Endothelial cell of umbilical vein (primary cell): ENCODE data around the gene VSIG1. TPM values are rescaled to one million over a fixed set of nuclear protein-coding genes. Genes with fewer than 3 reads are reported as not detected.
A peak's percentile ranks its signal among the peaks of the same experiment; 100 is the strongest.

Experiments used
- BruUV-seq: library from RNA; stranded (reverse); fragments of 400-500 nt; replicated peaks from 2 replicates; lab custom pipeline; 2021; lab: Mats Ljungman, UMichigan
- CTCF ChIA-PET: fragments of 300-600, 350-600 bp; sonication (Branson Sonifier 250); formaldehyde crosslinking; loops from one replicate; lab custom pipeline; 2021; ENCODE audit warnings: antibody characterized with exemption, inconsistent platforms; lab: Charles Lee
- POLR2A ChIA-PET: fragments of 300-600, 350-600 bp; sonication (Branson Sonifier 250); formaldehyde crosslinking; loops from one replicate; lab custom pipeline; 2021; ENCODE audit warnings: antibody characterized with exemption, inconsistent platforms; lab: Charles Lee
- DNase-seq: peaks from one replicate; pipeline ENCODE4 v3.0.0-alpha.2; 2011; ENCODE audit warnings: low read depth, low spot score
- FAIRE-seq: peaks from 2 replicates; lab custom pipeline; 2011; peaks lifted over from hg19 to GRCh38; lab: Jason Lieb, UNC
- H2AFZ ChIP-seq: 2 replicates; pipeline ENCODE4 v1.6.0; 2012; ENCODE audit warnings: low read depth, low read length, control low read depth, inconsistent platforms
- H3K27ac ChIP-seq: 2 replicates; pipeline ENCODE4 v1.5.1; 2011; ENCODE audit warnings: low read depth, mild to moderate bottlenecking, control low read depth, low read length, moderate library complexity; ENCODE audit not compliant: insufficient read depth
- H3K27me3 ChIP-seq, 2 experiments: 2 replicates each; pipeline versions ENCODE4 v1.6.0 to v1.6.1; 2011; ENCODE audit warnings: low read length in 2 of 2, mixed read lengths in 1 of 2; ENCODE audit not compliant: control insufficient read depth in 2 of 2, insufficient read depth in 2 of 2
- H3K36me3 ChIP-seq, 2 experiments: 2 replicates in 1 of 2; 3 replicates in 1 of 2; pipeline ENCODE4 v1.5.1; 2011; ENCODE audit warnings: low read length in 2 of 2, mild to moderate bottlenecking in 1 of 2, moderate library complexity in 1 of 2; ENCODE audit not compliant: control insufficient read depth in 2 of 2, insufficient read depth in 2 of 2; ENCODE audit errors: extremely low read depth in 1 of 2
- H3K4me1 ChIP-seq: 3 replicates; pipeline ENCODE4 v1.5.1; 2011; ENCODE audit warnings: mild to moderate bottlenecking, low read length; ENCODE audit not compliant: control insufficient read depth, insufficient read depth; ENCODE audit errors: extremely low read depth
- H3K4me2 ChIP-seq: 2 replicates; pipeline ENCODE4 v1.6.1; 2011; ENCODE audit warnings: low read length, control low read depth, mixed read lengths; ENCODE audit not compliant: insufficient read depth
- H3K4me3 ChIP-seq, 3 experiments: fragments of 200-600 bp in 1 of 3; sonication (generic), shearing (Covaris generic) in 1 of 3; replicated peaks in 1 of 3; 2 replicates each; pipeline ENCODE4 v1.5.1; 2011 to 2016; ENCODE audit warnings: control low read depth in 3 of 3, low read length in 3 of 3, mild to moderate bottlenecking in 2 of 3, inconsistent platforms in 1 of 3, low read depth in 1 of 3, moderate library complexity in 1 of 3; ENCODE audit not compliant: insufficient read depth in 1 of 3
- H3K79me2 ChIP-seq: 2 replicates; pipeline ENCODE4 v1.6.0; 2012; ENCODE audit warnings: low read length, inconsistent platforms; ENCODE audit not compliant: control insufficient read depth, insufficient read depth
- H3K9ac ChIP-seq: replicated peaks from 2 replicates; pipeline ENCODE3; 2011; ENCODE audit warnings: low read length, control low read depth; ENCODE audit not compliant: insufficient read depth; ENCODE audit errors: extremely low read depth
- H3K9me1 ChIP-seq: replicated peaks from 3 replicates; pipeline ENCODE4 v1.6.0; 2011; ENCODE audit warnings: mild to moderate bottlenecking, low read length; ENCODE audit not compliant: control insufficient read depth, insufficient read depth; ENCODE audit errors: extremely low read depth
- H3K9me3 ChIP-seq: replicated peaks from 2 replicates; pipeline ENCODE4 v1.5.1; 2012; ENCODE audit warnings: low read length, inconsistent platforms; ENCODE audit not compliant: control insufficient read depth, insufficient read depth
- H4K20me1 ChIP-seq: replicated peaks from 2 replicates; pipeline ENCODE3; 2011; ENCODE audit warnings: mild to moderate bottlenecking, low read length; ENCODE audit not compliant: control insufficient read depth, insufficient read depth; ENCODE audit errors: extremely low read depth
- CTCF ChIP-seq, 2 donors: IDR thresholded peaks; 1 replicate in 1 of 2; 2 replicates in 1 of 2; pipeline ENCODE4 v1.5.1; 2011; ENCODE audit warnings: low read length in 2 of 2, mild to moderate bottlenecking in 2 of 2, moderate library complexity in 2 of 2, control low read depth in 1 of 2, inconsistent platforms in 1 of 2, low read depth in 1 of 2; ENCODE audit not compliant: insufficient read depth in 1 of 2; ENCODE audit errors: extremely low read depth in 1 of 2
- EZH2 ChIP-seq: IDR thresholded peaks from 2 replicates; pipeline ENCODE4 v1.6.1; 2012; ENCODE audit warnings: borderline replicate concordance, low read depth, mild to moderate bottlenecking, moderate library complexity, low read length, inconsistent platforms; ENCODE audit not compliant: severe bottlenecking
- FOS ChIP-seq: IDR thresholded peaks from 2 replicates; pipeline ENCODE4 v1.6.1; 2011; ENCODE audit warnings: mild to moderate bottlenecking, low read length, moderate library complexity, borderline replicate concordance; ENCODE audit not compliant: insufficient read depth
- GATA2 ChIP-seq: IDR thresholded peaks from 2 replicates; pipeline ENCODE4 v1.7.0; 2011; ENCODE audit warnings: low read depth, mild to moderate bottlenecking, moderate library complexity, mixed read lengths, low read length; ENCODE audit not compliant: insufficient read length, insufficient read depth
- JUN ChIP-seq: IDR thresholded peaks from 2 replicates; pipeline ENCODE4 v1.6.1; 2011; ENCODE audit warnings: borderline replicate concordance, low read depth; ENCODE audit not compliant: insufficient read length, insufficient read depth
- MAX ChIP-seq: IDR thresholded peaks from 2 replicates; pipeline ENCODE4 v1.6.1; 2011; ENCODE audit not compliant: insufficient read depth, insufficient read length
- MYC ChIP-seq: IDR thresholded peaks from one replicate; pipeline ENCODE4 v1.6.1; 2011; ENCODE audit warnings: mild to moderate bottlenecking, low read depth, low read length
- POLR2A ChIP-seq: IDR thresholded peaks from 2 replicates; pipeline ENCODE4 v1.6.1; 2012; ENCODE audit warnings: low read depth, mild to moderate bottlenecking, control low read depth, low read length
- POLR2AphosphoS5 ChIP-seq: IDR thresholded peaks from 2 replicates; pipeline ENCODE4 v1.6.1; 2012; ENCODE audit warnings: low read depth, mild to moderate bottlenecking, control low read depth, low read length, moderate library complexity; ENCODE audit not compliant: insufficient read depth
- dilution Hi-C: fragments of 300-500 bp; cut with MboI; formaldehyde crosslinking; loops from one replicate; pipeline ENCODE4 v1.15.0; 2019; ENCODE audit warnings: low sequenced_read_pairs; ENCODE audit not compliant: extremely low pct_ligation_motif_present
- intact Hi-C: fragments of 100-400 bp; cut with micrococcal nuclease; formaldehyde crosslinking; loops from one replicate; pipeline ENCODE4 v1.10.0; 2022
- polyA plus RNA-seq, 4 experiments: library from polyadenylated mRNA; depleted of rRNA in 3 of 4; stranded (reverse) in 3 of 4; unstranded in 1 of 4; fragments of >200 nt; gene quantifications; 2 replicates each; pipeline versions ENCODE4 v1.2.1 to v1.2.3, GENCODE V29; 2011 to 2012; ENCODE audit warnings: missing spikeins in 1 of 4
- total RNA-seq: library from RNA; stranded (reverse); gene quantifications from 2 replicates; pipeline ENCODE4 v1.2.3, GENCODE V29; 2021

VSIG1 gene
- total and polyA plus RNA-seq, 2 donors (not counting 3 experiments of a cell fraction or from before 2014, with no cell fraction given): 1.5 to 2.1 TPM

GRCh38 chrX:108029928-108030711 lies 14.7 kb upstream of the VSIG1 start:
- no peak overlapping the region for H2AFZ ChIP-seq
- CTCF ChIA-PET: no interaction called here
- FAIRE-seq: peak; percentile 86
- H3K9ac ChIP-seq: no peak overlapping the region
- DNase-seq: no peak
- H3K36me3 ChIP-seq: no peaks in the 10 kb centered on the region
- intact Hi-C loops (loop anchor here (10.0 kb wide), 1 partner anchor 315 kb away; no protein-coding TSS in a partner anchor), dilution Hi-C loops (no loop called here)
- H4K20me1 ChIP-seq: no peaks in the 10 kb centered on the region
- H3K27me3 ChIP-seq: no peaks in the 10 kb centered on the region
- H3K4me3 ChIP-seq: no peak overlapping the region
- POLR2A ChIA-PET: no interaction called here
- H3K4me2 ChIP-seq: no peak overlapping the region
- no TSS peak for BruUV-seq
- no peaks in the 10 kb centered on the region for H3K79me2 ChIP-seq
- H3K9me1 ChIP-seq: no peaks in the 10 kb centered on the region
- TF ChIP-seq JUN (no peak), POLR2A (no peak), EZH2 (no peak), MYC (no peak), POLR2AphosphoS5 (no peak), FOS (no peak), CTCF (IDR thresholded peaks at IDR 0.05; ENCODE audit: extremely low read depth in 1 of 2, insufficient read depth in 1 of 2, low read depth in 1 of 2, low read length in 2 of 2) (no peak), GATA2 (no peak), MAX (no peak)
- H3K4me1 ChIP-seq: peaks cover 17% of the 10 kb centered on the region
- H3K27ac ChIP-seq: no peak overlapping the region
- H3K9me3 ChIP-seq: no peaks in the 10 kb centered on the region
